Activated CD4-positive, CD25-positive, alpha-beta regulatory T cell treated with anti-CD3 and anti-CD28 coated beads, Interleukin-2, amount 50 U/mL, for 24 hours (primary cell): ENCODE data around the gene DUOXA1.
"Not testable (repeated sequence)": the region's sequence is repeated elsewhere in the genome, so short reads cannot be mapped to it uniquely, and the experiment has no call there.

ENCODE experiments used
- ATAC-seq, 2 donors: fragments of 150-1000 bp; cut with Tn5 transposase; one replicate each; pipeline ENCODE4 v1.10.0; 2021; ENCODE audit warnings: mild to moderate bottlenecking in 1 of 2, moderate library complexity in 1 of 2

DUOXA1 gene

DNA sequence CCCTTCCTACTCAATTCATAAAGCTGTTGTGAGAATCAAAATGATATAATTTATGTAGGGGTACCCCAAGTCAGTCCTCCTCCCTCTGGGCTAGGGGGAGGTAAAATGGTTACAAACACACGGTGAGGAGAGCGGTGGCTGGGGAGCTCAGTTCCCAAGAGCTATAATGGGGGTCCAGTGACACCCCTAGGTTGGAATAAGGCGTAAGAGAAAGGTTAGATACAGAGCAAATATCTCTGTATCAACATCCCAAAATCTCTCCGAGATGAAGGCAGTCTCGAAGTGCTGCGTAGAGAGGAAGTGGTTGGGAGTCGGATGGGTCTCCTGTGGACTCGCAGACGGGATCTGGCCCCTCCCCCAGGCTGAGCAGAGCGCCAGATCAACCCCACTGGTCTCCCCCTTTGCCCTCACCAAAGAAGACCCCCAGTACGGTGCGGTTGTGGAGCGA lies 17.5 kb downstream of the DUOXA1 start:
- ATAC-seq: no peak

DNA sequence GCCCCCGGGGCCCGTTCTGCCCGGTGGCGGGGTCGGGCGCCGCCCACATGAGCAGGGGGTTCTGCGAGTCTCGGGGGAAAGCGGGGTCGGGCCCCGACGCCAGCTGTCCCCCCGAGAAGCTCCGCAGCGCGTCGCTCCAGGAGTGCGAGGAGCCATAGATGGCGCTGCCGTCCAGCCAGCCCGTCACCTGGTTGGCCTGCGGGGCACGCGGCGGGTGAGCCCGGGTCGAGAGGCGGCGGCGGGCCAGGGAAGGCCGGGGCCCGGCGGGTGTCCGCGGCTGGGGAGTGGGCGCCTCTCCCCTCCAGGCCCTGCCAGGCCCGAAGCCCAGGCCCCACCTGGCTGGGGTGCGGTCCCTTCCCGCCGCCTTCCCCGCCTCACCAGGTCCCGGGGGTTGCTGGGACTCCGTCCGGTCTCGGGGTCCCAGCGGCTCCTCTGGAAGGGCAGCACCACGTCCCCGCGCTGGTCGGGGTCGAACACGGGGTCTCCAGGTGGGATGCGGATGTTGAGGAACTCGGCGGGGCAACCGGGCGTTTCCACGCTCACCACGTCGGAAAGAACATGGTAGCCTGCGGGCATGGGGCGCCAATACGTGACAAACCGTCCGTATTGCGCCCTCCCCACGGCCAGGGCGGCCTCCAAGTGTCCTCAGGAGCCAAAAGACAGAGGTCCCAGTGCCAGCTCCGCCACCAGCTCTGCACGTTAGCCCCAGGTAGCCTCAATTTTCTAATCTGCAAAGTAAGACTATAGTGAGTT lies 18.1 kb downstream of the DUOXA1 start:
- ATAC-seq: no peak

DNA sequence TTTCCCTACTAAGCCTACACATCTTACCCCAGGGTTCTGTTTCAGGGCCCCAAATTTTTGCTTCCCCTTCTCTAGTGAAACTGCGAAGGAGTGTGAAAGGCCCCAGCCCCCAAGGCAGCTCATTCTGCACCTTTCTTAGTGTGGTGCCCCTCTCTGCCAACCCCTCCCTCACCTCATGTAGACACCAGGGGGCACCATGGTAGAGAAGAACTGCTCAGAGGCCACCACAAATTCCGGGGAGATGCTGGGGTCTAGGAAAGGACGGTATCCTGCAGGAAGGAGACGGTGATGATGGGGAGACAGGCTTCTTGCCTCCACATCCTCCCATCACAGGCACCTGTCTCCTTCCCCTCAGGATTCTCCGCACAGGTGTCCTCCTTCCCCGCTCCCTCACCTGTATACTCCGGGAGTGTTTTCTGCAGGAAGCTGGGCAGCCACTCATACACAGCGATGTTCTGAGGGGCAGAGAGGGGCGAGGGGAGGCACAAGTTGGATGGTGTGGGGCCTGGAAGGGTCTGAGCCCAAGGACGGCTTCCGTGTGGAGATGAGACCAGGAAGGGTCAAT lies 19.3 kb downstream of the DUOXA1 start:
- no peak for ATAC-seq

DNA sequence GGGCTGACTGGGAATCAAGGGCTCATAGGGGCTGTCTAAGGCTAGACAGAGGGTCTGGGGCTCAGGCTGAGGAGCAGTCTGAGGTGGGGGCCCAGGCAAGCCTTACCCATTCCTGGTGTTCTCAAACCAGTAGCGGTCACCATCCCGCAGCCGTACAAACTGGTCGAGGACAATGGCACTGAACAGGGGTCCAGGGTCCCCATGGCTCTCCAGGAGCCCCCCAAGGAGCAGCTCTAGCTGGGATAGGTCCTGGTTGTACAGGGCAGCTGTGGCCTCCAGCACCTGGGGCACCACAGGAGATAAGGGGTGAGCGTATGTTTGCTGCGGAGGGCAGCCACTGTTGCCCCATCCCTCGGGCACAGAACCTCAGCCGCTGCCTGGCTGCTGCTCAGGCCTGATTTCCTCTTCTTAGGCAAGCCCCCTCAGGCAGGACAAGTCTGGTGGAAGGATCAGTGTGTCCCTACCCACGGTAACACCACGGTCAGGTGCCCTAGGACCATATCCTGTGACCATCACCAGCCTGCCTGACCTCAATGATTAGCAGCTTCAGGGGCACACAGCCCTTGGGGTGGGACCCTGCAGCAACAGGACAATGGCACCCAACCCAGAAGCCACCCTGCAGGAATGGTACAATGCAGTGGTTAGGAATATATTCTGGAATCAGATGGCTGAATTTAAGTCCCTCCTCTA lies 21.6 kb downstream of the DUOXA1 start:
- ATAC-seq: no peak

DNA sequence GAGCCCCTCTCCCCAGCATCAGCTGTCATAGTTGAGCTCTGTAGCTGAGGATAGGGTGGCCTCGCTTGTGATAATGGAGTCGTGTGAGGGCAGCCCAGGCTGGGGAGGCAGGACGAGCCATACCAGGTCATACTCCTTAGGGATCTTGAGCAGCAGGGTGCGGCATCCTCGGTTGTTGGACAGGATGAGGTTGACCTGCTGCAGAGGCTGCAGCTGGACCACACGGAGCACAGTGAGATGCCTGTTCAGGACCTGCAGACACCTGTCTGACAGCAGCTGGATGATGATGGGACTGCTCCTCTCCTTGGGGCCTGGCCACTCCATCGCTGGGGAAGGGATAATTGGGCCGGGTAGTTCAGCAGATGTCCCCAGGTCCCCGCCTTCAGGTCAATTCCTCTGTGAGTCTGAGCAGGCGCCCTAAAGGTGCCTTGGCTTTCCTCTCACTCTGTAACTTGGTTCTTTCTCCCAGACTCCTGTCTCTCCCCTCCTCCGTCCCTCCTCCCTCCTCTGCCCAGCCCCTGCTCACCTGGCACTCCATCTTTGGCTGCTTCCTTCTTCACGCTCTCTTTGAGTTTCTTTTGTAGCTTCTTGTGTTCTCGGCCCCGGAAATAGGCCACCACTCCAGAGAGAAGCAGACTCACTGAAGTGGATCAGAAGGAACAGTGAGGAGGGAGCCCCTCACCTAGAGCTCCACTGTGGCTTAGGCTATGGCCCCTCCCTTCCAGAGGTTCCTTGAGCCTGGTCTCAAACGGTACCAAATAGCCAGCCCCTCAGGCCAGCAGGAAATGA lies 23.5 kb downstream of the DUOXA1 start:
- ATAC-seq: no peak

DNA sequence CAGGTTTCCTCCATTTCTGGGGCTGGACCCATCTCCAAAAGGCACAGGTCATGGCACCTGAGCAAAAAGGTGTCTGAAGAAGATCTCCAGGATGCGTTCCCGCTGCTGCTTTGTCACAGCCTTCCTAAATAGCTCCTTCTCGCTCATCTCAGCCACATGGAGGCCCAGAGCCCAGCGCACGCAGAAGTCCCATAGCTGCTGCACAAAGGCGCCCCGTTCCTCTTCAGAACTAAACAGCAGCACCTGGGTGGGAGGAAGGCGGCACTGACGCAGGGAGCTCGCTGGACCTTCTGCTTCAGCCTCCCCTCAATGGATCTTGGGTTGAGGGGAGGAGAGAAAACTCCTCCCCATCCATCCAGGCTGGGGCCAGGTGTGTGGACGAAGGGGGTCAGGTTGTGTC lies 24.1 kb downstream of the DUOXA1 start:
- ATAC-seq: no peak

DNA sequence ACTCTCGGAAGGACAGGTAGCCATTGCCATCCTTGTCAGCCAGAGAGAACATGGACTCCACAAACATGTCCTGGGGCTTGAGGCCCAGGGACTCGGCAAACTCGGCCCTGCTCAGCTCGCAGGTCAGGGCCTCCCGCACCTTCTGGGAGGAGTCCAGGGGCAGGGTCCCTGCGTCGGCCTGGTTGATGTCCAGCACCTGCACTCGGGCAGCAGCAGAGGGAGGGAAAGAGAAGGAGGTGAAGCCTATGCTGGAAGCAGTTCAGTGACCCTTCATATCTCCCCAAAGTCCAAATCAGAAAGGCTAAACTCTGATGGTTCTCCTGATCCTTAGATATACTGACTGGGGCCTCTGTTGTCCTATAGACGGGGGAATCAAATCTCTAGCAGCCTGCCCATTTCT lies 25.5 kb downstream of the DUOXA1 start:
- ATAC-seq: not testable (repeated sequence)

DNA sequence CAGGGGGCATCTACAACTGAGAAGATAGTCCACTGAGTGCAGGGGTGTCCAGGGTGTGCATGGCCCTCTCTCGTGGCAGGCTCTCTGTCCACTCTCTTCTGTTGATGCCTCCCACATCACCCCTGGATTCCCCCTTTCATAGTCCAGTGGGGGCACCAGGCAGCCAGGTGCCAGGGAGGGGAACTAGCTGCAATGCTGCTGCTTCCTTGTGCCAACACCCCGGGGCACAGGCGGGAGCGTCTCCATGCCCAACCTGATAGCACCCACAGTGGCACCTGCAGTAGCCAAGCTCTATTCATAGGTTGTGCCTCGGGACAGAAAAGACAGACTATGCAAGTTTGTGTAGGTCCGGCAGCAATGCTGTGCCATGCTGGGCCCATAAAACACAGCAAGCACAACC lies 27.5 kb downstream of the DUOXA1 start:
- ATAC-seq: no peak

DNA sequence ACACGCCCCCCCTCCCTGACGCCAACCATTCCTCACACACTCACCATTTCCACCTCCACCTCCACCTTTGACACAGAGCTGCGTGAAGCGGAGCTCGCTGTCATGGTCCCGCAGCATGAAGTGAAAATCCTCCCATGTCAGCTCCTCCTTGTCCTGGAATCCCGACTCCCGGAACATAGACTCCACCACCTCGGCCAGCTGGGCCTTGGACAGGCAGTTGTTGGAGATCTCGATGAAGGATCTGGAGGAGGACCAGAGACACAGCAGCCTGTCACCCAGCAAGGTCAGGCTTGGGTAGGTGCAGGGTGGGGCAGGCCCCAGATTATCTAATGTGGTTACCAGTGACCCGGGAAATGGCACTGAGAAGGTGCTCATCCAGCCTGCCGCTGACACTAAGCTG lies 27.9 kb downstream of the DUOXA1 start:
- no peak for ATAC-seq

DNA sequence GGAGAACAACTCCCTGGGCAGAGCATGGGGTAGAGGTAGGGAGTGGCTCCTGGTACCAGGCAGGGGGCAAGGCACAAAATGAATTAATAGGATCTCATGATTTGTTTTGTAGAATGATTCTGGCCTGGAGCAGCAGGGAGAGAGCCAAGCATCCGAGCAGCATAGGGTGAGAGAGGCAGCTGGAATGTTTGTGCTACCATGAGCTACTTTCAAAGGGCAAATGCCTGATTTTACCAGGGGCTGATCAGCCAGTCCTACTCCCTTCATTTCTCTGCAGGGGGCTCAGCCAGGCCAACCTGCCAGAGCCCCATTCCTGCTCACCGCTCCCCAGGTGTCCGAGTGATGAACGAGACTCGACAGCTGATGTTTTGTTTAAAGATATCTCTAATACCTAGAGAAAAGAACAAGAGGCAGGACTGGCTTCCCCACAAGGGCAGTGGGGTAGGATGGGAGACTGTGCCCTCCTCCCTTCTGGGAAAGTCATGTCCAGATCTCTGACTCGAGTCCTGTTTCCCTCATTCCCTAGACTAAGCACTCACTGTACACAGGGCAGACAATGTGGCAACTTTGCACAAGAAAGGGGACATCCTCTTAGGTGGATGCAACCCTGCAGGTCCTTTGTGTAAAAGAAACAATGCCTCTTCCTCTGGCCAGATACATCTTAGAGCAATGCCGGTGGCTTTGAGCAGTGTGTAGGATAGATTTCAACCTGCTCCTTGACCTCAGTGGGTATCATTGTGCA lies 28.6 kb downstream of the DUOXA1 start:
- no peak for ATAC-seq

DNA sequence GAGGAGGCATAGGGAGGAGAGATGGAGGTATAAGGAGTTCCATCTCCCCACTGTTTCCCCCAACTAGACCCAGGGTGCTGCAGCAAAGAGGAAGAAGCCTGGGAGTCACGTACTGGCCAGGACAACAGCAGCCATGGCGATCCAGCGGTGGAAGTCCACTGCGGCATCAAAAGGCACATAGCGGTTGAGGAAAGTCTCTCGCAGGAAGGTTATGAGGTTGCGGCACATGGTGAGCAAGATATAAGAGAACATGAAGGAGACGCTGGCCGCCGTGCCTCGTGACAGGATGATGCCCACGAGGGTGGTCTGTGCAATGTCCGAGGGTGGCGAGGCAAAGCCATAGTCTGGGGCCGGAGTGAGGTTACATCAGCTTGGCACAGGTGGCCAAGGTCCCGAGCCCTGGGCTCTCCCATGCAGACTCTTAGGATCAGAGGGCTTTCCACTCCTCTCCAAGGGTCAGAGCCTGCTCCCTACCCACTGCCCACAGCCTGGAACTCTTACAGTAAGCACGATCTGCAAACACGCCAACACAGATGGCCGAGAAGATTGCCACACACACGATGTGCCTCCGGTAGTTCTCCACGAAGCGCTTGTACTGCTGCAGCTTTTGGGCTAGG lies 30.0 kb downstream of the DUOXA1 start:
- no peak for ATAC-seq

DNA sequence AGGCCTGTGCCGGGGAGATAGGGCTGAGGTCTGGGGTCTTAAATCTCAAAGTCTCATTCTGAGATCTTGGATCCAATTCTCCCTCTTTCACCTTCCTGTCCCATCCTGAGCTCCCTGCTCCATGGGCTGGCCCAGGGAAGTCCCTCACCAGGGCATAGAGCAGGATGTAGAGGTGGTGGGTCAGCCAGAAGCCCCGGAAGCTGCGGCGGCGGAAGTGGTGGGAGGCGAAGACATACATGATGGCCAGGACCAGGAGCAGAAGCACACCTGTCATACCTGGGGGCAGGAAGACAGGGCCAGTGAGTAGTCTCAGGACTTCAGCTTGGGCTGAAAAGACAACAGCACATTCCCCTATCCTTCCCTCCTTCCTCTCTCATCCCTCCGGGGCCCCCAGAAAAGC lies 32.2 kb downstream of the DUOXA1 start:
- no peak for ATAC-seq

DNA sequence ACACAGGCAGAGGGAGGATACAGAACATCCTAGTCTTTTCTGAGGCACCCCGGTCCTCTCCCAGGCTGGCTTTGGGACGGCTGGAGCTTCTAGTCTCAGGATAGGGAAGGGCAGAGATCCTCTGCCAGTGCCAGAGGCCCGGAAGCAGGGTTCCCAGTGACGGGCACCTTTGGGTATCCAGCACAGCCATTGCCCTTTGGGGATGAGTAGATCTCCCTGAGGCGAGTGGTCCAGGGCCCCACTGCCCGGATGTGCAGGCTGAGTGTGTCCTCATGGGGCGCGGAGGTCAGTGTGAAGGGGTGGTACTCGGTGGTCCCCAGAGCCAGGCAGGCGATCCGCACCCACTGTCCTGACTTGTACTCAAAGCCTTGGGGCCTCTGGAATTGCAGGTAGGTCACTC lies 34.0 kb downstream of the DUOXA1 start:
- no peak for ATAC-seq

DNA sequence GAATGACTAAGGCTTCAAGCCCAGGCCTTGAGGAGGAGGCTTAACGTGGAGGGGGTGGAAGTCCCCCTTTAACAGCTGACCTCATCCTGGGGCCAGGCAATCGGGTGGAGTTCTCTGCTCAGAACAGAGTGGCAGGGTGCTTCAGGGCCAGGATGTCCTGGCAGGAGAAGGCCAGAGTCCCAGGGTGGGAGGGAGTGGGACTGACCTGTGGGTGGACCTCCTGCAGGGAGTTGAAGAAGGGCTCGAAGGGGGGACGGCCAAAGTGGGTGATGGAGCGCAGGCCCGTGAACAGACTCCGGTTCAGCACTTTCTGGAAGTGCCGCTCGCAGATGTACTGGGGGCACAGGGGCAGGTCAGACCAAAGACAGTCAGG lies 35.3 kb downstream of the DUOXA1 start:
- no peak for ATAC-seq

DNA sequence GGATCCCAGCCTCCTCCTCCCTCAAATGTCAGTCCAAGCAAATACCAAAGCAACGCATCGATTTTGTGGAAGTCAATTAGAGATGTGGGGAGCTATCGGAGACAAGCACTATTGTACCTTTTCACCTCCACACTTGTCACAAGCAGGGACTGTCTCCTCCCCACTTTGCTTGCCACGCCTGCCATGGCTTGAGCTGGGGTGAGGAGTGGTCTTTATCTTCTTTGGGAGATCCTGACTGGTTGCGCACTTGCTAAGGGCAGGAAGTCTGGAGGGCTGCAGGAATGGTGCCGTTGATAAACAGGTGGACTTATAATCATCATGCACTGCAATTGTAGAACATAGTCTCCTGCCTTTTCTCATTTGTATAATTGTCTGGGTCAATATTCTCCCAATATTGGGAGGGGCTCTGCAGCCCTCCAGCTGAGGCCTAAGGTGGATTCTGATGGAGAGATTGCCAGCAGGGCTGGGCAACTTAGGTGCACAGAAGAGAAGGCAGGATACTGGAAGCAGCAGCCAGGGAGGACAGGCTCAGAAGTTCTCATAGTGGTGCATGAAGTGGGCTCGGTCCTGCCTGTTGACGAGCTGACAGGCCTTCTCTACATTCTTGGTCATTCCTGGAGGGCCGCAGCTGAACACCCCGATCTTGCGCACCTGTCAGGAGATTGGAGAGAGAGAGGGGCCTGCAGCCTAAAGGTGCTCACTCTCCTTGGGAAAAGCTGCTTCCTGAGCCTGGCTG lies 35.9 kb downstream of the DUOXA1 start:
- ATAC-seq: no peak

DNA sequence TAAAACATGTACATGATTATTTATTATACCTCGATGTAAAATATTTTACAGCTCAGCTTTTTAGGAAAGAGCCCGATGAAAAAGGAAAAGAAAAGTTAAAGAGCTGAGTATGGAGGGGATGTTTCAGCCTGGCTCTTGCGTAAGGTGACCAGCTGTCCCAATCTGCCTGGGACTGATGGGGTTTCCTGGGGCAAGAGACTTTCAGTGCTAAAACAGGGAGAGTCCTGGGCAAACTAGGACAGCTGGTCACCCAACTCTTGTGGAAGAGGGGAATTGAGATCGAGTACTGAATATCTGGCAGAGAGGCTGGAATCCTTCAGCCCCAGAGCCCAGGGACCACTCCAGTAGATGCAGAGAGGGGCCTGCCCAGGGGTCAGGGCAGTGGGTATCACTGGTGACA lies 36.7 kb downstream of the DUOXA1 start:
- ATAC-seq: no peak

DNA sequence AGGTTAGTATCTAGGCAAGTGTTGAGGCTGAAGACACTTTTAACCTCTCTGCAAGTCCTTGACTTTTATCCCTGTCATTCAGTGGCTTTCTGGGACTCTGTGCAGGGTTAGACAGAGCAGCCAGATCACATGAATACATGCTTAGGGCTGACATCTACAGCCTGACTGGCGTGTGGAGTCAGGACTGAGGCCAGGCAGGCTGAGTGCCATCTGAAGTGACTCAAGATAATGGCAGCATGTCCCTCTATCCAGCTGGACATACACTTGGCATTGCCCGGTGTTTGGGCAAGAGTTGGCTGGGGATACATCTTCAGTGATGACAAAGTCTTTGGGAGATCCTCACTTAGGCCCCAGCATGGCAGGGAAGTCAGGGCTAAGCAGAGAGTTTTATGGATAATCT lies 38.1 kb downstream of the DUOXA1 start:
- ATAC-seq: no peak

DNA sequence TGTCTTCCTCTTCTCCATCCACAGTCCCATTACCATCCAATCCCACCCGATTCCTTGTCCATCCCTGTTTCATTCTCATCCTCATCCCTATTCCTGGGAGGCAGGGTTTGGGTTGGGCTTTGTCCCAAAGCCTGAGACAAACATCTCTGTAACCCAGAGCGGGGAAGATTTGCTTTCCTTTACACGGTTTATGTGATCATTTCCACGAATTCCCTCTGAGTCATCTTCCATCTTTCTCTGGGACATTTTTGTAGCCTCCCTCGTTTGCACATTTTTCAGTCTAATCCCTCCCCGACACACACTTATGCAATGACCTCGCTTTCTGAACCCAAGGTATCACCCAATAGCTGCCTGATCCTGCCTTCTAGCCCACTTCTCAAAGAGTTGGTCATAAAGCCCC lies 38.5 kb downstream of the DUOXA1 start:
- ATAC-seq: no peak

DNA sequence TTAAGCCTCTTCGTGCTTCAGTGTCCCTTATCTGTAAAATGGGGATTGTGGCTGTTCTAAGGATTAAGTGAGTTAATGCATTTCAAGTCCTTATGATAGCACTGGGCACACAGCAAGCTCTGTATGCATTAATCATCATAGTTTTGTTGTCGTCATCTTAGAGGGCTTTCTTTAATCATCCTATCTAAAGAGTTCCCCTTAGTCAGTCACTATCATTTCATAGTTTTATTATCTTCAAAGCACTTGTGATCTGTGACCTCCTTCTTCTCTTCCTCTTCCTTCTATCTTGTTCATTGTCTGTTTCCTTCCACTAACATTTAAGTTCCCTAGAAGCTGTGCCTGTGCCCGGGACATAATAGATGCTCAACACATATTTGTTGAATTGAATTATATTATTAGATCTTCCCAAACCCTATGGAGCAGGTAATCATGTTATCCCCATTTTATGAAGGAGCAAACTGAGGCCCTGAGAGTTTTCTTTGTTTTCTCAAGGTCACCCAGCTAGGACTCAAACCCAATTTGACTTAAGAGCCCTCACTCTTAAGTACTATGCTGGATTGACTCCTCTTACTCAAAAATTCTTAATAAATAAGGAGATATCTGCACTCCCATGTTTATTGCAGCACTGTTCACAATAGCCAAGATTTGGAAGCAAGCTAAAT lies 39.8 kb downstream of the DUOXA1 start:
- no peak for ATAC-seq

DNA sequence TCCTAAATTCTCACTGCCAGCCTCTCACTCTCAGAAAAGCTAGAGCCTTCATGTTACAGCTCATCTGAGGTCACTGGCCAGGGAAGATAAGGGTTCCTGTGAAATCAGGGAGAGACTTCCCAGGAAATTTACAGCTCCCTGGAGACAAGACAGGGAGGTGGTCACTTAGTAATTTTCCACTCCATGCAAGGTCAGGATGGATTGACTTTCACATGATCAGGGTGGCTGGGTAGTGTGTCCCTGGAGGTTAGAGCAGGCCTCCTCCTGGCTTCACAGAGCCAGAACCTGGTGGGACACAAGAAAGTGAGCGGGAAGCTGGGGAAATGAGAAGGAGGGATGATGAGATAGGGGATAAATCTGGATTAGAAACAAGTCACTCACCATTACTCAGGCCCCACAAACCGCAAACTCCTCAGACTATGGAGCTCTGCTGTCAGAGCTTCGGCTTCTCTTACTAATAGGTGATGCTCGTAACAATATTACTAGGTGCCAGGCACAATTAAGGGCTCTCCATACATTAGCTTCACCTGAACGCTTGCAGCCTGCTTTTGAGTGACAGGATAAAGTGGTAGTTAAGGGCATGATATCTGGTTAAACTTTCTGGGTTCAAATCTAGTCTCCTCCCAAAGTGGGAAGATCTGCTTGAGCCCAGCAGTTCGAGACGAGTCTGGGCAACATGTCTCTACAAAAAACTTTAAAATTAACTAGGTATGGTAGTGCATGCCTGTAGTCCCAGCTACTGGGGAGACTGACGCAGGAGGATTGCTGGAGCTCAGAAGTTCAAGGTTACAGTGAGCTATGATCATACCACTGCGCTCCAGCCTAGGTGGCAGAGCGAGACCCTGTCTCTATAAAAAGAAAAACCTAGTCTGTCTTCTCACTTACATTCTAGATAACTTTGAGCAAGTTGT lies 40.6 kb downstream of the DUOXA1 start:
- ATAC-seq: no peak
